IPS-15b (cell line): Measurements from ENCODE around the gene FLACC1.

Experiments used
- H3K27me3 ChIP-seq: one replicate; pipeline ENCODE4 v1.6.1; 2013; ENCODE audit warnings: low read length; ENCODE audit not compliant: control insufficient read depth, insufficient read depth
- H3K36me3 ChIP-seq: one replicate; pipeline ENCODE4 v1.6.1; 2013; ENCODE audit warnings: low read length; ENCODE audit not compliant: control insufficient read depth, insufficient read depth
- H3K4me1 ChIP-seq: one replicate; pipeline ENCODE4 v1.6.1; 2013; ENCODE audit warnings: mild to moderate bottlenecking, low read length; ENCODE audit not compliant: control insufficient read depth, insufficient read depth
- H3K4me3 ChIP-seq: one replicate; pipeline ENCODE4 v1.5.1; 2013; ENCODE audit warnings: low read depth, low read length
- H3K9ac ChIP-seq: one replicate; pipeline ENCODE4 v1.6.1; 2013; ENCODE audit warnings: low read depth, mild to moderate bottlenecking, low read length
- H3K9me3 ChIP-seq: one replicate; pipeline ENCODE4 v1.6.1; 2013; ENCODE audit warnings: mild to moderate bottlenecking, low read length; ENCODE audit not compliant: control insufficient read depth, insufficient read depth

FLACC1 gene

DNA sequence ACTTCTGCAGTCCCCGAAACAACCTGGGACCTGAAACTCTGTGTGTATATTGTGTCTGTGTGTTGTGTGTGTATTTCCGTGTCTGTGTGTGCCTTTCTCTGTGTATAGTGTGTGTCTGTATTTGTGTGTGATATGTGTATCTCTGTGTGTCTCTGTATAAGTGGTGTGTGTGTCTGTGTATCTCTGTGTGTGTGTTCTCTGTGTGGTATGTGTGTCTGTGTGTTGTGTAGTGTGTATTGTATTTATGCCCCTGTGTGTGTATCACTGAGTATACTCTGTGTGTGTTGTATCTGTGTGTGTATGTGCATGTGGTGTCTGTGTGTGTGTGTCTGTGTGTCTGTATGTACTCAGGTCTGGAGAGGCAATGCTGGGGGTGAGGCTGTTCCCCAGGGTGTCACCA is 85.2 kb downstream of the FLACC1 start:
- Histone ChIP-seq H3K4me1 (no peaks in the 10 kb centered on the region), H3K9ac (no peak overlapping the region), H3K4me3 (no peak overlapping the region), H3K9me3 (no peaks in the 10 kb centered on the region), H3K36me3 (no peaks in the 10 kb centered on the region), H3K27me3 (no peaks in the 10 kb centered on the region)

DNA sequence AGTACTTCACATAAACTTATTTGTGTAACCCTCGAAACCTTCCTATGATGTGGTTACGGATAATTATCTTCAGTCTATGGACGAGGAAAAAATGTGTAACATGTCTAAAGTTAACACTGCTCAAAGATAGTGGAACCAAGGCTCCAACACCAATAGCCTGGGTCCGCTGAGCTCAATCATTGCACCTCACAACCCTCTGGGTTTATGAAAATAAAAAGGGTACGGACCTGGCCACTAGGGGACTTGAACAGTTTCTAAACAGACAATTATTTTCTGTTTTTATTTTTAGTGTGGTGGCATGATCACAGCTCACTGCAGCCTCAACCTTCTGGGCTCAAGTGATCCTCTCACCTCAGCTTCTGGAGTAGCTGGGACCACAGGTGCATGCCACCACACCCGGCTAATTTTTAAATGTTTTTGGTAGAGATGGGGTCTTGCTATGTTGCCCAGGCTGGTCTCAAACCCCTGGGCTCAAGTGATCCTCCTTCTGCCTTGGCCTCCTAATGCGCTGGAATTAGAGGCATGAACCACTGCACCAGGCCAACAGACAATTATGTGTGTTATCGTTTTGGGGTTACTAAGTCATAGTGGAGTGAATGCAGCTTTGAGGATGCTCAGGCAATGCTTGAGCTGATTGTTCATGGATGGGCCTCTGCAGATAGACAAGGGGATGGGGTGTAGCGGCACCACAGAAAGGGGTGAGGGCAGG is 86.7 kb downstream of the FLACC1 start:
- Histone ChIP-seq H3K27me3 (no peaks in the 10 kb centered on the region), H3K4me1 (no peaks in the 10 kb centered on the region), H3K9ac (no peak overlapping the region), H3K4me3 (no peak overlapping the region), H3K9me3 (no peaks in the 10 kb centered on the region), H3K36me3 (no peaks in the 10 kb centered on the region)

DNA sequence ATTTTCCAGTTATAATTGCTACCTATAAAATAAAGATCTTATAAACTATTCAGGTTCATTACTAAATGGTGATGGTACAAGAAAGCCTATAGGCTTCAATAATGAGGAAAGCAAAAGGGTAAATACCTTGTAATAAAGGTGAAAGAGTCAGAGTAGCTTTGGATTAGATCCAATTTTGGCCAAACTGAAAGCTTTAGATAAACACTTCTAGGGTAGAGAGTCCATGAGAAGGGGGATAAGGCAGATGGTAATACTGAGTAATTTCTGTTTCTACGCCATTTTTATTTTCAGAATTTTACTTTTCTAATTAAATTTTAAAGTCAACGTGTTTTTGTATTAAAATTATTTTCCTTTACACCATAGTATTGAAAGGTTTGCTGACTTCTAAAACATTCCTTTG is 87.4 kb downstream of the FLACC1 start:
- Histone ChIP-seq H3K36me3 (no peaks in the 10 kb centered on the region), H3K9me3 (no peaks in the 10 kb centered on the region), H3K4me3 (no peak overlapping the region), H3K4me1 (no peaks in the 10 kb centered on the region), H3K9ac (no peak overlapping the region), H3K27me3 (no peaks in the 10 kb centered on the region)

DNA sequence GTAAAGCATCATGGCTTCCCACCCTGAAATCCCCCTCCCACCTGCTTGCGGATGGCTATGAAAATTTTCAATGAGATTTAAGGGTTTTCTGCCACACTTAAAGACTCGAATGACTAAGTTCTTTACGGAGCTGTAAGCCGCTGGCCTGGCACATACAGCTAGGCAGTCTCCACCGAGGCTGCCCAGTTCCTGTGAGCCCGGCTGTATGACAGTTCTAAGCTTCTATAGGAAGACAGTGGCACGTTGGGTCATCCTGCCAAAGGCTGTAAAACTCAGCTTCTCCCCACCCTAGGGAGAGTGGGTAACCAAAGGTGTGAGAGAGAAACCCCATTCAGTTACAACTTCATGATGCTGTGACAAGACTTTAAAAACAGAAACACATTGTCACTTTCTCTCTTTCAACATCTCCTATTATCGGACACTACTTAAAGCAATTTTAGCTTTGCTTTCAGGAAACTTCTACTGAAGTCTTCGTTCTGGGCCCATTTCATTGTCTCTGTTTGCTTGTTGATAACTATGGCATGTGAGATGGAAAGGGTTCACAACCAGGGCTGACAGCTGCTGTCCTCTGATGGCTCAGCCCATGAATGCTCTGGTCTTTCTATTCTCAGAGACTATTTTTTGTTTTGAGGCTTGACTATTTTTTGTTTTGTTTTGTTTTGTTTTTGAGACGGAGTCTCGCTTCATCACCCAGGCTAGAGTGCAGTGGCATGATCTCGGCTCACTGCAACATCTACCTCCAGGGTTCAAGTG is 89.7 kb downstream of the FLACC1 start:
- no peak overlapping the region for H3K9ac ChIP-seq
- H3K9me3 ChIP-seq, result no peaks in the 10 kb centered on the region
- no peaks in the 10 kb centered on the region for H3K4me1 ChIP-seq
- H3K27me3 ChIP-seq, result no peaks in the 10 kb centered on the region
- H3K4me3 ChIP-seq, result no peak overlapping the region
- no peaks in the 10 kb centered on the region for H3K36me3 ChIP-seq

DNA sequence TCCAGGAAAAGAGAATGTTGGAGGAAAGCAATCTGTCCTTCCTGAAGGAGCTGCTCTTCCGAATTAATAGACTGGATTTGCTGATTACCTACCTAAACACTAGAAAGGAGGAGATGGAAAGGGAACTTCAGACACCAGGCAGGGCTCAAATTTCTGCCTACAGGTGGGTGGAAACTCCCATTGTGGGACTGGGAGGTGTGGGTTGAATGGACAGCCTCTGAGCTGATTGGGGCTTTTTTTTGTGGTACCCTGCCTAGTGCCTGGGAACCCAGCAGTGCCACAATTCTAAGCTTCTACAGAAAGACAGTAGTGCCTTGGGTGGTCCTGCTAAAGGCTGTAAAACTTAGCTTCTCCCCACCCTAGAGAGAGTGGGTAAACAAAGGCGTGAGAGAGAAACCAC is 90.5 kb downstream of the FLACC1 start:
- no peaks in the 10 kb centered on the region for H3K9me3 ChIP-seq
- H3K9ac ChIP-seq, result no peak overlapping the region
- H3K27me3 ChIP-seq, result no peaks in the 10 kb centered on the region
- H3K36me3 ChIP-seq, result no peaks in the 10 kb centered on the region
- H3K4me3 ChIP-seq, result no peak overlapping the region
- H3K4me1 ChIP-seq, result no peaks in the 10 kb centered on the region

DNA sequence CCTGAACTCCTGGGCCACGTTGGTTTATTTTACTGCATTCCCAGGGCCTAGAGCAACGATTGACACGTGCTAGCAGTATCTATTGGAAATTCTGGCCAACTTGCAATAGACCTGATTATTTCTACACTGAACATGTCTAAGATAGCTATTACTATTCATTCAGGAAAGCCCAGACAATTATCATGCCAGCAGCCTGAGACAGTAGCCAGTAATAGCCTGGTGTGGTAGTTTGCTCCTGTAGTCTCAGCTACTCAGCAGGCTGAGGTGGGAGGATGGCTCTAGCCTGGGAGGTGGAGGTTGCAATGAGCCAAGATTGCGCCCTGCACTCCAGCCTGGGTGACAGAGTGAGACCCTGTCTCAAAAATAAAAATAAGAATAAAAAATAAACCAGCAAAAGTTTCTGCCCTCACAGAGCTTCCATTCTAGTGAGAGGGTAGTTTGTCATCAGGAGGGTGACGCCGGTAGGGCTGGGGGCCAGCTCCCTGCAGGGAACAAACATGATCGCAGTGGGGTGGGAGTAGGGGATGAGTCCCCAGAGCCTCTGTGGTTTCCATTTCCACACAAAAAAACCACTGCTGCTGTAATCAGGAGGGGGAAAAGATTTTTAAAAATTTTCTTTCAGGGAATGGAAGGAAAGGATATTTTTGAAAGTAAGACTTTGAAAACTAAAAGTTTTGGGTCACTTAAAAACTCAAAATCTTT is 92.5 kb downstream of the FLACC1 start:
- no peaks in the 10 kb centered on the region for H3K36me3 ChIP-seq
- H3K4me1 ChIP-seq, result no peaks in the 10 kb centered on the region
- H3K27me3 ChIP-seq, result no peaks in the 10 kb centered on the region
- no peak overlapping the region for H3K9ac ChIP-seq
- H3K9me3 ChIP-seq, result no peaks in the 10 kb centered on the region
- no peak overlapping the region for H3K4me3 ChIP-seq

DNA sequence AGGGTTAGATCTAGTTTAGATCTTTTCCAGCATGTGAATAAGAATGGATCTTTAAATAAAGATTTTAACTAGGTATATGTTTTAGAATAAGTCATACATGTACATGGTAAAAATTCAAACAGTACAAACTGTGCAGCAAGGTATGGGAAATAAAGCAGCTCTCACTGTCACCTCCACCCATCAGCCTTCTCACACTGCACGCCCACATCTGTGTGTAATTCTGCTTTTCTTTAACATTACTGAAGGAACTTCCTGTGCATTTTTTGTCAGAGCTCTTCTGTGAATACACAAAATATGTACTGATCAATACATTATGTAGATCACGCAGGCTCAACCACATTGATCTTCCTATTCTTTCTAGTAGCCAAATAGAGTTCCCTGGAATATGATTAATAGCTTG is 93.4 kb downstream of the FLACC1 start:
- H3K9me3 ChIP-seq, result no peaks in the 10 kb centered on the region
- peaks cover under 1% of the 10 kb centered on the region for H3K4me1 ChIP-seq
- H3K36me3 ChIP-seq, result no peaks in the 10 kb centered on the region
- H3K27me3 ChIP-seq, result no peaks in the 10 kb centered on the region
- no peak overlapping the region for H3K4me3 ChIP-seq
- no peak overlapping the region for H3K9ac ChIP-seq

DNA sequence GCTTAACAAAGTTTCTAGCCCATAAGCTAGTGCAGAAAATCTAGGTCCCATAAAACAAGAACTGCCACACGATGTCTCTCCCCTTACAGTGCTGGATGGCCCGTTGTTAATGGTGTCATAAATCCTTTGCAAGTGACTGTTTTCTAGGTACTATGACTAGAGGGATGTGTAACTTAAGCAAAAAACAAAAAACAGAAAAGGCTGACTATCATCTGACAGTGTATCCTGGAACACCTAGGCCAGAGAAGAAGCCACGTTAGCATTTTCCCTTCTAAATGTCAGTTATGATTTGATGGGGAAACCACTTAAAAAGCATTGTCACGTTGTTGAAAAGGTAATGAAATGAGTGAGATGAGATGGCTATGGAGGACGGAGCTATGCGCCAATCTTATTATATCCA is 94.4 kb downstream of the FLACC1 start:
- Histone ChIP-seq H3K36me3 (no peaks in the 10 kb centered on the region), H3K9me3 (no peaks in the 10 kb centered on the region), H3K4me1 (peaks cover 11% of the 10 kb centered on the region), H3K9ac (no peak overlapping the region), H3K4me3 (no peak overlapping the region), H3K27me3 (no peaks in the 10 kb centered on the region)

DNA sequence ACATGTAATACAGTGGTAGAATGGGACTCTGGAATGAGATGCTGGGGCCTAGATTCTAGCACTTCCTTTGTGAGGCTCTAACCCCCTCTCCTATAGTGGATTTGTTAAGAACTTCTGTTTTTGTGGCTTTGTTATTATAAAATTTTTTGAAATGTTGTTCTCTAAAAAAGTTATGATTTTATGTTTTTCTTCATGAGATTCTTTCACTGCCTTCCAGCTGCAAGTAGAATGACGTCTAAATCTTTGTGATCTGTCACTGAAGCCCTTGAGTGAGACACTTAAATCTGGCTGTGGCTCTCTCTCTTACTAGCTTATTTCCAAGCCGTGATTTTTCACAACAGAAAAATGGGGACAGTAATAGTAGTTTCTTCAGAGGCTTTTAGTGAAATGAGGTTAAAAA is 95.2 kb downstream of the FLACC1 start:
- peaks cover 14% of the 10 kb centered on the region for H3K4me1 ChIP-seq
- H3K9ac ChIP-seq, result no peak overlapping the region
- no peaks in the 10 kb centered on the region for H3K27me3 ChIP-seq
- H3K36me3 ChIP-seq, result no peaks in the 10 kb centered on the region
- no peak overlapping the region for H3K4me3 ChIP-seq
- no peaks in the 10 kb centered on the region for H3K9me3 ChIP-seq

DNA sequence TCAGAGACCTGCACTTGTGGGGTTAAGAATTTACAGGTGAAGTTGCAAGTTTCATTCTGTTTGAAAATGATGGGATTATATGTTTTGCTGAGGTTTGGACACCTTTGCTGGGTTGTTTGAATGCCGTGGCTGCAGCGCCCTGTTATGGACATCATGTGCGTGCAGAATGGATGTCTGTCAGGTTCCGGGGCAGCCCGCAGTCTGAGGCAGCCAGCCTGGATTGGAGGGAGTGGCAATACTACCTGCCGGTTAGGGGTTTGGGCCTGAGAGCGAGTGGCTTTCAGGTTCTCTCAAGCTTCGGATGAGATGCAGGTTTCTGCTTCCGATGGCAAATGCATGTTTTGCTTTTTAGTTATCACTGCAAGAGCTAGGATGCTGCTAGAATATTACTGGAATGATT is 95.7 kb downstream of the FLACC1 start:
- H3K9me3 ChIP-seq, result no peaks in the 10 kb centered on the region
- no peak overlapping the region for H3K4me3 ChIP-seq
- H3K9ac ChIP-seq, result no peak overlapping the region
- H3K36me3 ChIP-seq, result no peaks in the 10 kb centered on the region
- H3K4me1 ChIP-seq, result peaks cover 14% of the 10 kb centered on the region
- no peaks in the 10 kb centered on the region for H3K27me3 ChIP-seq

DNA sequence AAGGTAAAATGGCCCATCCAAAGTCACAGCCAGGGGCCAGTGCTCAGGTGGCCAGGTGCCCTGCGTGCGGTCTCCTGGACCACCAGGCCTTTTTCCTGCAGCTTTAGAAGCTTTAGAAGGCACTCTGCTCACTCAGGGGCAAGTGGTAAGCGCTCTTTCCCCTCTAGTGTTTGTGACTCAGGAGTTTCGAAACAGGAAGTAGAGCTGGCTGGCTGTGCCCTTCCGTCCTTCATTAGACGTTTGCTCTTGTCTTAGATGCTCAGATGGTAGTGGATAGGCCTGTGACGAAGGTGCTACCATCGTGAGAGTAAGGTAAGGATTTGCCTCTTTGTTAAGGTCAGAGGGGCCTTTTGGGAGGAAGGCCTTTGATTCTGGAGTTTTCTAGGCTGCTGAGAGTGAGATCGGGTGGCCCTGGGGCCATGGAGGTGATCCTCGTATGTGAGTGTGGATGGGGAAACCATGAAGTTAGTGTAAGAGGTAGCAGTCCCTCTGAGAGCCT is 96.8 kb downstream of the FLACC1 start, which contains the start of gene CASP8:
TSS of gene CASP8 (plus strand) at position 235 of the 499 bp plus-strand sequence. CDS start 5,951 bp downstream, outside the sequence.
- Histone ChIP-seq H3K27me3 (no peaks in the 10 kb centered on the region), H3K9ac (no peak within 1 kb of the TSS), H3K4me3 (no peak within 1 kb of the TSS), H3K36me3 (no peaks in the 10 kb centered on the region), H3K4me1 (peaks cover 14% of the 10 kb centered on the region), H3K9me3 (no peaks in the 10 kb centered on the region)
